HepG2 (cell line): Measurements from ENCODE around the gene AGTPBP1. TPM values are rescaled to one million over a fixed set of nuclear protein-coding genes. Genes with fewer than 3 reads are reported as not detected.
A peak's percentile ranks its signal among the peaks of the same experiment; 100 is the strongest.

Experiments
- ARHGAP35 ChIP-seq: sonication (generic); formaldehyde crosslinking; IDR thresholded peaks from 2 replicates; pipeline ENCODE4 v1.9.0; 2022; ENCODE audit warnings: mild to moderate bottlenecking, inconsistent platforms, moderate library complexity, missing genetic modification reagents, borderline replicate concordance
- CAMTA2 ChIP-seq: sonication (generic); formaldehyde crosslinking; IDR thresholded peaks from 2 replicates; pipeline ENCODE4 v1.4.0; 2020; ENCODE audit warnings: mild to moderate bottlenecking, missing genetic modification reagents, borderline replicate concordance
- GRHL1 ChIP-seq: sonication (generic); formaldehyde crosslinking; conservative IDR thresholded peaks from 2 replicates; pipeline ENCODE4 v1.8.0; 2022; ENCODE audit warnings: missing genetic modification reagents
- HNF4A ChIP-seq: sonication (generic); formaldehyde crosslinking; IDR thresholded peaks from 2 replicates; pipeline ENCODE4 v1.4.0; 2020; ENCODE audit warnings: missing genetic modification reagents
- IRX3 ChIP-seq: sonication (generic); formaldehyde crosslinking; IDR thresholded peaks from 2 replicates; pipeline ENCODE4 v1.8.1; 2023; ENCODE audit warnings: mild to moderate bottlenecking, low read depth, missing genetic modification reagents, borderline replicate concordance
- KLF11 ChIP-seq: IDR thresholded peaks from 2 replicates; pipeline ENCODE4 v1.6.1; 2016; ENCODE audit warnings: missing compliant biosample characterization
- NR0B2 ChIP-seq: sonication (generic); formaldehyde crosslinking; IDR thresholded peaks from 2 replicates; pipeline ENCODE4 v1.4.0; 2020; ENCODE audit warnings: mild to moderate bottlenecking, missing genetic modification reagents
- RCOR2 ChIP-seq: IDR thresholded peaks from 2 replicates; pipeline ENCODE4 v1.6.1; 2016; ENCODE audit warnings: missing biosample characterization, missing genetic modification reagents
- THAP8 ChIP-seq: sonication (generic); formaldehyde crosslinking; IDR thresholded peaks from 2 replicates; pipeline ENCODE4 v1.5.1; 2020; ENCODE audit warnings: missing genetic modification reagents, mild to moderate bottlenecking, borderline replicate concordance
- TMF1 ChIP-seq: sonication (generic); formaldehyde crosslinking; IDR thresholded peaks from 2 replicates; pipeline ENCODE4 v1.8.1; 2022; ENCODE audit warnings: low read depth, missing genetic modification reagents
- ZBTB10 ChIP-seq: sonication (generic); formaldehyde crosslinking; IDR thresholded peaks from 2 replicates; pipeline ENCODE4 v1.4.0; 2020; ENCODE audit warnings: missing genetic modification reagents, borderline replicate concordance
- ZFAT ChIP-seq: sonication (generic); formaldehyde crosslinking; conservative IDR thresholded peaks from 2 replicates; pipeline ENCODE4 v1.8.1; 2023; ENCODE audit warnings: missing genetic modification reagents, inconsistent platforms
- ZFP36L2 ChIP-seq: sonication (generic); formaldehyde crosslinking; IDR thresholded peaks from 2 replicates; pipeline ENCODE4 v1.4.0; 2020; ENCODE audit warnings: missing genetic modification reagents
- ZMAT3 ChIP-seq: sonication (generic); formaldehyde crosslinking; conservative IDR thresholded peaks from 2 replicates; pipeline ENCODE4 v1.7.0; 2021; ENCODE audit warnings: missing genetic modification reagents
- ZMAT5 ChIP-seq: sonication (generic); formaldehyde crosslinking; IDR thresholded peaks from 2 replicates; pipeline ENCODE4 v1.5.0; 2020; ENCODE audit warnings: mild to moderate bottlenecking, low read depth, missing genetic modification reagents, borderline replicate concordance
- ZMYM3 ChIP-seq: sonication (generic); formaldehyde crosslinking; IDR thresholded peaks from 2 replicates; pipeline ENCODE4 v1.5.1; 2020; ENCODE audit warnings: mild to moderate bottlenecking, missing genetic modification reagents
- ZNF20 ChIP-seq: sonication (generic); formaldehyde crosslinking; IDR thresholded peaks from 2 replicates; pipeline ENCODE4 v1.4.0; 2020; ENCODE audit warnings: mild to moderate bottlenecking, moderate library complexity, missing genetic modification reagents
- ZNF230 ChIP-seq: sonication (generic); formaldehyde crosslinking; IDR thresholded peaks from 2 replicates; pipeline ENCODE4 v1.4.0; 2020; ENCODE audit warnings: mild to moderate bottlenecking, missing genetic modification reagents
- ZNF547 ChIP-seq: sonication (generic); formaldehyde crosslinking; IDR thresholded peaks from 2 replicates; pipeline ENCODE4 v1.5.1; 2020; ENCODE audit warnings: mild to moderate bottlenecking, missing genetic modification reagents
- ZNF577 ChIP-seq: sonication (generic); formaldehyde crosslinking; IDR thresholded peaks from 2 replicates; pipeline ENCODE4 v1.4.0; 2020; ENCODE audit warnings: mild to moderate bottlenecking, low read depth, missing genetic modification reagents, borderline replicate concordance
- ZNF607 ChIP-seq: sonication (generic); formaldehyde crosslinking; IDR thresholded peaks from 2 replicates; pipeline ENCODE4 v1.5.1; 2020; ENCODE audit warnings: missing genetic modification reagents, mild to moderate bottlenecking, borderline replicate concordance
- ZNF615 ChIP-seq: sonication (generic); formaldehyde crosslinking; IDR thresholded peaks from 2 replicates; pipeline ENCODE4 v1.5.0; 2020; ENCODE audit warnings: mild to moderate bottlenecking, missing genetic modification reagents, borderline replicate concordance
- ZNF629 ChIP-seq: sonication (generic); formaldehyde crosslinking; conservative IDR thresholded peaks from 2 replicates; pipeline ENCODE4 v1.5.0; 2020; ENCODE audit warnings: missing genetic modification reagents
- ZNF670 ChIP-seq: sonication (generic); formaldehyde crosslinking; IDR thresholded peaks from 2 replicates; pipeline ENCODE4 v1.8.0; 2022; ENCODE audit warnings: mild to moderate bottlenecking, missing genetic modification reagents, borderline replicate concordance
- ZSCAN12 ChIP-seq: sonication (generic); formaldehyde crosslinking; IDR thresholded peaks from 2 replicates; pipeline ENCODE4 v1.9.0; 2021; ENCODE audit warnings: mild to moderate bottlenecking, missing genetic modification reagents
- ZZZ3 ChIP-seq: sonication (generic); formaldehyde crosslinking; IDR thresholded peaks from 2 replicates; pipeline ENCODE4 v1.4.0; 2020; ENCODE audit warnings: missing genetic modification reagents, mild to moderate bottlenecking, borderline replicate concordance
- polyA plus RNA-seq, 8 experiments: library from polyadenylated mRNA; depleted of rRNA in 3 of 8; stranded (reverse) in 7 of 8; unstranded in 1 of 8; fragments of >200 nt; fragmentation: Illumina TruSeq in 4 of 8; extraction: Trizol in 4 of 8; gene quantifications; 2 replicates each; pipeline versions ENCODE4 v1.2.1 to v1.2.3, GENCODE V29; 2011 to 2016; ENCODE audit warnings: low read depth in 4 of 8, missing spikeins in 1 of 8, mixed read lengths in 1 of 8; ENCODE audit not compliant: insufficient read depth in 1 of 8
- total RNA-seq, 5 experiments: library from RNA; depleted of rRNA; stranded (reverse); fragments of >200 nt; fragmentation: Illumina TruSeq; extraction: Trizol; gene quantifications; 2 replicates each; pipeline ENCODE4 v1.2.3, GENCODE V29; 2016; ENCODE audit warnings: low read depth in 1 of 5

Gene AGTPBP1
- total and polyA plus RNA-seq, 2 of the 13 experiments (the other 11 are each of a cell fraction or from before 2014, with no cell fraction given): 9.7 to 22.3 TPM

GRCh38 chr9:85723215-85723614 lies 18.5 kb downstream of the AGTPBP1 start (continued):
- TF ChIP-seq ZNF230 (no peak), HNF4A (CRISPR knock-in tag) (0 out of 2 replicates have a peak, but pooled peaks have one; percentile 27), CAMTA2 (no peak), ZFP36L2 (no peak), KLF11 (CRISPR knock-in tag) (no peak), ARHGAP35 (CRISPR knock-in tag) (no peak), ZNF607 (CRISPR knock-in tag) (no peak), GRHL1 (CRISPR knock-in tag) (no peak), ZSCAN12 (CRISPR knock-in tag) (no peak), RCOR2 (0 out of 2 replicates have a peak, but pooled peaks have one; percentile 38), ZNF615 (CRISPR knock-in tag) (no peak), ZNF577 (CRISPR knock-in tag) (no peak), THAP8 (CRISPR knock-in tag) (no peak), IRX3 (CRISPR knock-in tag) (no peak), ZNF547 (no peak), ZNF629 (CRISPR knock-in tag) (no peak), ZMYM3 (0 out of 2 replicates have a peak, but pooled peaks have one; percentile 32), TMF1 (CRISPR knock-in tag) (no peak), ZBTB10 (no peak), ZFAT (CRISPR knock-in tag) (no peak), ZMAT3 (CRISPR knock-in tag) (0 out of 2 replicates have a peak, but pooled peaks have one; percentile 57), NR0B2 (CRISPR knock-in tag) (no peak), ZZZ3 (CRISPR knock-in tag) (no peak), ZNF670 (CRISPR knock-in tag) (no peak), ZNF20 (CRISPR knock-in tag) (no peak), ZMAT5 (CRISPR knock-in tag) (no peak)
